ENCODE measurements around the gene RNU7-1. TPM values are rescaled to one million over a fixed set of nuclear protein-coding genes. Genes with fewer than 3 reads are reported as not detected.
A peak's percentile ranks its signal among the peaks of the same experiment; 100 is the strongest.

Gene RNU7-1
- total and polyA plus RNA-seq, 9 donors = not detected

GRCh38 chr12:6939191-6939540 is 4.5 kb upstream of the RNU7-1 start:
- H3K27me3 ChIP-seq = no peaks in the 10 kb centered on the region
- H3K36me3 ChIP-seq = no peaks in the 10 kb centered on the region
- peaks cover 13% of the 10 kb centered on the region for H3K4me1 ChIP-seq (ENCODE audit: insufficient read depth)
- no peak overlapping the region for H3K4me3 ChIP-seq
- H3K27ac ChIP-seq = peak overlapping the region in 1 of 2 donors; percentile 93
- intact Hi-C loops (cut with DNase I) = no loop called here
- WGBS, 3 donors = 63 to 66% (median 64%) methylated on average over 2 of the region's 2 CpGs
- no peaks in the 10 kb centered on the region for H3K9me3 ChIP-seq
- no peak for DNase-seq
- TF ChIP-seq POLR2A (IDR thresholded peaks at IDR 0.05) (no peak), EP300 (IDR thresholded peaks at IDR 0.05) (no peak), CTCF (IDR thresholded peaks at IDR 0.05) (no peak)

GRCh38 chr12:6941267-6941666 is 2.3 kb upstream of the RNU7-1 start:
- peak in 4 of 5 donors; percentile 33 to 66 (median 58) for DNase-seq
- WGBS, 3 donors = 71 to 82% (median 79%) methylated on average over 10 to 12 of the region's 12 CpGs
- Histone ChIP-seq H3K27me3 (no peaks in the 10 kb centered on the region), H3K9me3 (no peaks in the 10 kb centered on the region), H3K4me3 (no peak overlapping the region), H3K4me1 (ENCODE audit: insufficient read depth) (peaks cover 20% of the 10 kb centered on the region), H3K36me3 (no peaks in the 10 kb centered on the region), H3K27ac (no peak overlapping the region)
- intact Hi-C loops (cut with DNase I) = no loop called here
- TF ChIP-seq CTCF (IDR thresholded peaks at IDR 0.05) (no peak), POLR2A (IDR thresholded peaks at IDR 0.05) (no peak), EP300 (IDR thresholded peaks at IDR 0.05) (no peak)

- intact Hi-C loops (cut with DNase I) = no loop called here
- peak in 4 of 5 donors; percentile 42 to 67 (median 58) for DNase-seq
- Histone ChIP-seq H3K9me3 (no peaks in the 10 kb centered on the region), H3K27ac (no peak overlapping the region), H3K36me3 (no peaks in the 10 kb centered on the region), H3K4me3 (no peak overlapping the region), H3K4me1 (ENCODE audit: insufficient read depth) (peaks cover 22% of the 10 kb centered on the region), H3K27me3 (no peaks in the 10 kb centered on the region)
- TF ChIP-seq POLR2A (IDR thresholded peaks at IDR 0.05) (no peak), EP300 (IDR thresholded peaks at IDR 0.05) (no peak), CTCF (IDR thresholded peaks at IDR 0.05) (no peak)
- WGBS, 3 donors = 65 to 79% (median 65%) methylated on average over 12 of the region's 12 CpGs
Observed at GRCh38 chr12:6941782-6942181, 1.8 kb upstream of the RNU7-1 start.

- TF ChIP-seq CTCF (IDR thresholded peaks at IDR 0.05) = no peak
- no peak for TF ChIP-seq POLR2A (IDR thresholded peaks at IDR 0.05)
- TF ChIP-seq EP300 (IDR thresholded peaks at IDR 0.05) = no peak
- H3K36me3 ChIP-seq = no peaks in the 10 kb centered on the region
- peak; percentile 55 to 72 (median 64) for DNase-seq
- peak overlapping the region; percentile 68 to 94 for H3K27ac ChIP-seq
- H3K4me3 ChIP-seq = no peak overlapping the region
- WGBS, 3 donors = 80 to 86% (median 84%) methylated on average over 11 of the region's 11 CpGs
- H3K27me3 ChIP-seq = no peaks in the 10 kb centered on the region
- peaks cover 22% of the 10 kb centered on the region for H3K4me1 ChIP-seq (ENCODE audit: insufficient read depth)
- H3K9me3 ChIP-seq = no peaks in the 10 kb centered on the region
- intact Hi-C loops (cut with DNase I) = no loop called here
Observed at GRCh38 chr12:6942331-6942665, 1.3 kb upstream of the RNU7-1 start.

- Histone ChIP-seq H3K4me1 (ENCODE audit: insufficient read depth) (peaks cover 20% of the 10 kb centered on the region), H3K36me3 (no peaks in the 10 kb centered on the region), H3K27ac (peak overlapping the region; percentile 68 to 94), H3K27me3 (no peaks in the 10 kb centered on the region), H3K9me3 (no peaks in the 10 kb centered on the region), H3K4me3 (peak overlapping the region; percentile 60)
- DNase-seq = peak; percentile 81 to 91 (median 85)
- 0 to 1% (median 0%) methylated on average over 13 of the region's 13 CpGs for WGBS, 3 donors
- intact Hi-C loops (cut with DNase I) = no loop called here
- TF ChIP-seq EP300 (IDR thresholded peaks at IDR 0.05) = no peak
- TF ChIP-seq CTCF (IDR thresholded peaks at IDR 0.05) = no peak
- TF ChIP-seq POLR2A (IDR thresholded peaks at IDR 0.05) = no peak
Observed at GRCh38 chr12:6943389-6943721, 261 bp upstream of the RNU7-1 start.

Measured in ovary (tissue), 9 donors.